A172 (cell line): ENCODE data around the gene MAP2K3. TPM values are rescaled to one million over a fixed set of nuclear protein-coding genes. Genes with fewer than 3 reads are reported as not detected.
"Not testable (repeated sequence)": the region's sequence is repeated elsewhere in the genome, so short reads cannot be mapped to it uniquely, and the experiment has no call there.

ENCODE experiments used
- DNase-seq: peaks from one replicate; pipeline ENCODE4 v3.0.0-alpha.2; 2015; ENCODE audit warnings: low spot score
- total RNA-seq: library from RNA; depleted of rRNA; stranded (reverse); fragments of >200 nt; shearing (Covaris generic); gene quantifications from 2 replicates; pipeline ENCODE4 v1.2.3, GENCODE V29; 2014

The MAP2K3 gene
- total RNA-seq, 1 experiment from 2014 or later, result 16.8 TPM

GRCh38 chr17:21310061-21310765 is 25.7 kb downstream of the MAP2K3 start:
- not testable (repeated sequence) for DNase-seq

DNA sequence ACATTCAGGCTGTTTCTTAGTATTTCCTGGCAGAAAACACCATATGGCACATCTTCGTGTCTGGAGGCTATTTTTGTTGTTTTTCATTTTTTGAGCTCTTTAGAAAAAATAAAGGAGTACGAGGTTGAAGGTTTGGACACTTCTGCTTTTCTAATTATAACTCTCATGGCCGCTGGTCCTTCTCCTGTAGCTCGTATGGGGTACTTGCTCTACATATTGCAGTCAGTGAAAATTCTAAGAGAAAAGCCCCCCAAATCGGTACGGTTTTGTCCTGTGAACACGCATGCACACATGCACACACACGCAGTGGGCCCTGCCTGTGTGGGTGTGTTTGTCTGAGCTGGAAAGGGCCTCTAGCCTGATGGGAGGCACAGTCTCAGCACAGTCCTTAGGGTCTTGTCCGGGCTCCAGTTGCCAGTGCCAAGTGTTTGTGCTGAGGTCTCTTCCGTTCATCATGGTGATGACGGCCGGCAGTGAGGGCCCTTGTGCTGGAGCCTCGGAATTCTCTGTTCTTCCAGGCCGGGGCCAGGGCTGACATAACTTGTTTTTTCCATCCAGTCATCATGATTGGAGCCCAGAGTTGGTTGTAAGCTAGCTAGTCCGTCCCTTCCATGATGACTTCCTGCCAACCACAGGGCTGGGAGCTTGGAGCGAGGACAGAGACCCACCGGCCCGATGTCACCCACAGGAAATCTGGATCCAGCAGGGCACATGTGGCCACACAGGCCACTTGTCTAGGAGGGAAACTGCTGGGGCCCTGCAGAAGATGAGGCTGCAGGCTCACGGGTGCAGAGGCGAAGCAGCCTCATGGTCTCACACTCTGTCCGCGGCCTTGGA is 26.5 kb downstream of the MAP2K3 start:
- not testable (repeated sequence) for DNase-seq

DNA sequence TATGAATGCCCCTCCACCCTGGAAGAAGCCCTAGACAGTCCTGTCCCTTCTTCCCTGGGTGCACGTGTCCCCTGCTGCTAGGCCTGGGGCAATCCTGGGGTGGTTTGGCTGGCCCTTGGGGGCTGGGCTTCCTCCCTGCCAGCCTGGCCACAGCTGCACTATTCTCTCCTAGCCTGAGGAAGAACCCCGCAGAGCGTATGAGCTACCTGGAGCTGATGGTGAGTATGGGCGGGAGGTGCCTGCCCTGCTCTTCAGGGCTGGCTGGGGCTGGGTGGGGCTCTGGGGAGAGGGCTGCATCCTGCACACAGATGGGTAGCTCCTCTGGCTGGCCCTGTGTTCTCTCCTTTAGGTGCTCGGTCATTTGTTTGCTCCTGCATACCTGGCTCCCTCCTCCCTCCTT is 28.8 kb downstream of the MAP2K3 start:
- DNase-seq, result no peak

GRCh38 chr17:21313761-21314160 is 29.2 kb downstream of the MAP2K3 start:
- not testable (repeated sequence) for DNase-seq

DNA sequence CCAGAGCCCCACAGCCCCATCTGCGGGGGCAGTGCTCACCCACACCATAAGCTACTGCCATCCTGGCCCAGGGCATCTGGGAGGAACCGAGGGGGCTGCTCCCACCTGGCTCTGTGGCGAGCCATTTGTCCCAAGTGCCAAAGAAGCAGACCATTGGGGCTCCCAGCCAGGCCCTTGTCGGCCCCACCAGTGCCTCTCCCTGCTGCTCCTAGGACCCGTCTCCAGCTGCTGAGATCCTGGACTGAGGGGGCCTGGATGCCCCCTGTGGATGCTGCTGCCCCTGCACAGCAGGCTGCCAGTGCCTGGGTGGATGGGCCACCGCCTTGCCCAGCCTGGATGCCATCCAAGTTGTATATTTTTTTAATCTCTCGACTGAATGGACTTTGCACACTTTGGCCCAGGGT is 29.8 kb downstream of the MAP2K3 start:
- DNase-seq, result not testable (repeated sequence)

DNA sequence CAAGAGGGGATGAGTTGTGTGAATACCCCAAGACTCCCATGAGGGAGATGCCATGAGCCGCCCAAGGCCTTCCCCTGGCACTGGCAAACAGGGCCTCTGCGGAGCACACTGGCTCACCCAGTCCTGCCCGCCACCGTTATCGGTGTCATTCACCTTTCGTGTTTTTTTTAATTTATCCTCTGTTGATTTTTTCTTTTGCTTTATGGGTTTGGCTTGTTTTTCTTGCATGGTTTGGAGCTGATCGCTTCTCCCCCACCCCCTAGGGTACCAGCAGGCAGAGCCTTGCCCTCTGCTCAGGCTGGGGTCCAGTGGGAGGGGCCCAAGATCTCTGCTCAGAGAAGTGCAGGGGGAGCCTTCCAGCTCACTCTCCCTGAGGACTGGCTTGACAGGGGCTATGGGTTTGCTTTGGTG is 30.2 kb downstream of the MAP2K3 start:
- not testable (repeated sequence) for DNase-seq

GRCh38 chr17:21315246-21316000 is 30.9 kb downstream of the MAP2K3 start:
- DNase-seq, result not testable (repeated sequence)

- not testable (repeated sequence) for DNase-seq
These were observed 31.8 kb downstream of the MAP2K3 start for GRCh38 chr17:21316212-21316886.

DNA sequence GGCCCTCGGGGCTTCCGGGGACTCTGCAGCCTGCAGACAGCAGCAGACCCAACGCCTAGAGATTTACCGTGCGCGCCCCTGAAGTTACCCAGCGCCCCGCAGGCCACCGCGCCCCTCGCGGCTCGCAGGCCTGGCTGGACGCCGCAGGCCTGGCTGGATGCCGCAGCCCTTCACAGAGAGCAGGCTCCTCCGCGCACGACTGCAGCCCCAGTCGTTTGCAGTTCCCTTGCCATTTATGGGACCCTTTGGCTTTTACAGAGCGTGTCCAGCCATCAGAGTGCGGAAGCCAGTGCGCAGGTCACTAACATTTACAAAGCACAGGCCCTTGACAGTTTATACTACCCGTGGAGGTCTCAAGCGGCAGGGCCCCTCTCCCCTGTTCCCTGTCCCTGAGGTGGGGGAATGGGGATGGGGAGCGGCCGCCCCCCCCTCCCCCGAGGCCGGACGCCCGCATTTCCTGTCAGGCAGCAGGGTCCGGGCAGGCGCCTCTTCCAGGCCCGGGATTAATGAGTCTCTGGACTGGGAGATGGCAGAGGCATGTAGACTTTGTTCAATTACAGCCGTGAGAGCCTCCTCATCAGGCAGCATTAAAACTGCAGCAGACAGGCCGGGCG is 32.5 kb downstream of the MAP2K3 start:
- DNase-seq, result not testable (repeated sequence)

DNA sequence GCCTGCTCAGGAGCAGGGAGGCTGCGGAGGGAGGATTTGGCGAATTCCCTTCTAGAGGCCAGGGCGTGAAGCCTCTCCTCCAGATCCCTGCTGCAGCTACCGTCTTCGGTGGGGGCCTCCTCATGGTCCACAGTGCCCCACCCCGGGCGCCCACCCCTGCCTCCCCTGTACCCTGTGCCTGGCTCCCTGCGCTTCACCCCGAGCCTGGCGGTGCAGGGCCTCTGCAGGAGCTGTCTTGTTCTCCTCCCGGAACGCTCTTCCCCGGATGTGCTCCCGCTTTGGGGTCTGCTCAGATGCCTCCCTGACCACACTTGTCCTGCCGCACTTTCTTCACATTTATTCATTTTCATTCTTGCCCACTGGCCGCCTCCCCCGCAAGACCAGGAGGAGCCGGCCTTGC is 33.3 kb downstream of the MAP2K3 start:
- DNase-seq, result not testable (repeated sequence)

GRCh38 chr17:21318439-21318838 is 33.9 kb downstream of the MAP2K3 start:
- no peak for DNase-seq

DNA sequence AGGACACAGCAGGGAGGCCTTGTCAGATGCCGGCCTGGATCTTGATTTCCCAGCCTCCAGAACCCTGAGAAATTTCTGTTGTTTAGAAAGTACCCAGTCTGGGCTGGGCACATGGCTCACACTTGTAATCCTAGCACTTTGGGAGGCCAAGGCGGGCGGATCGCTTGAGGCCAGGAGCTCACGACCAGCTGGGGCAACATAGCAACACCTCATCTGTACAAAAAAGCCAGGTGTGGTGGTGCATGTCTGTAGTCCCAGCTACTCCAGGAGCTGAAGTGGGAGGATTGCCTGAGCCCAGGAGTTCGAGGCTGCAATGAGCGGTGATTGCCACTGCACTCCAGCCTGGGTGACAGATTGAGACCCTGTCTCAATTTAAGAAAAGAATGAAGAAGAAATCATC is 34.3 kb downstream of the MAP2K3 start:
- DNase-seq, result not testable (repeated sequence)

- not testable (repeated sequence) for DNase-seq
These were observed 34.7 kb downstream of the MAP2K3 start for GRCh38 chr17:21319256-21319655.

DNA sequence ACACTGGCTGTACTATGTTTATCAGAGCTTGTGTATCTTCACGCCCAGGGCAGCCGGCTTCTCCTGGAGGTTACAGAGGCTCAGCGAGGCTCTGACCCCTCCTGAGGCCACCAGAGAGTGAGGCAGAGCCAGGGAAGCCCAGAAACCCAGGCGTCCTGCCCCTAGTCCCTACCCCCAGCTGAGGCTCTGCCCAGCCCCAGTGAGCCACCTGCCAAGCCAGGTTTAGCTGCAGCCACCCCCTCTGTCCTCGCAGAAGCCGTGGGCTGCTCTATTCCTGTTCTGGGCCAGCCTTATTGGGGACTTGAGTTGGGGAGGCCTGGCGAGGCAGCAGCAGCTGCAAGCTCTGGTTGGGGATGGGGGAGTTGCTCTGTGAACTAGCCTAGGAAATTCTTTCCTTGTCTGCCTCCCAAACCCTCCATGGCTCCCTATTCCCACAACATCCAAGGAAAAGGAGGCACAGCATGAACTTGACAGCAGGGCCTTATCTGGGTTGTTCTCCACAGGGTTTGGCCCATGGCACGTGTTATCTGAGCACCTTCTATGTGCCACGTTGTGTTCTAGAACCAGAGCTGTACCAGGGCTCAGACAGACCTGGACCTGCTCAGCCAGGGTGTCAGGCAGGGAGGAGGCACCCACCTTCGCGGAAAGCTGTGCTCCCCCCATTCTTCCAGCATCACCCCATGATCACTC is 35.3 kb downstream of the MAP2K3 start:
- DNase-seq, result not testable (repeated sequence)

DNA sequence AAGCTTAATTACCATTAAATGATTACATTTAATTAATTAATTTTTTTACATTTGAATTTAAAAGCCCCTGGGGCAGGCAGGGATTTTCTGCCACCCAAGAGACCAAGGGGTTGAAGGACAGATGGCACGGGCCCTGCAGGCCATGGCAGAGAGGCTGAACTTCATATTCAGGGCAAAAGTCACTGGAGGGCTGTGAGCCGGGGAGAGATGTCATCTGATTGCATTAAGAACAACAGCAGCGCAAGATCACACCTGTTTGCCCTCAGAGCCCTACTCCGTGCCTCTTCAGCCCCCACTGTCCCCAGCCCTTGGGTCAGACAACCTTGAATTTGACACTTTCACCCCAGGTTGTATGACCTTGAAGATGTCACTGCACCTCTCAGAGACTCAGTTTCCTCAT is 35.9 kb downstream of the MAP2K3 start:
- DNase-seq, result not testable (repeated sequence)

DNA sequence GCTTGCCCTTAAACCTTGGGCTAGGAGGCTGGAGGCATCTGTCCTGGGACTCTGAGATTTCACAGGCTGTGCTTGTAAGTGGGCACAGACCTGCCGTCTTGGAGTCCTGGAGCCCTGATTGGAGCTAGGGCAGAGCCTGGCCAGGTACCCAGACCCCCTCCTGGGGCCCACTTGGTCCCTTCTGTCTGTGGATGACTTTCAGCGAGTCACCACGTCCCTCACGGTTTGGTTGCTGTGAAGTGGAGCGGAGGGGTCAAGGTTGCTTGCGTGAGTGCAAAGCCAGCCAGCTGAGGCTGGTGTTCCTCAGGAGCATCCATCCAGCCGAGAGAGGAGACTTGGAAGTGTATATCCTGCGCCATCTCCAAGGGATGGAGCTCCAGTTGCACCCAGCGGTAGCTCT is 36.5 kb downstream of the MAP2K3 start:
- not testable (repeated sequence) for DNase-seq

- DNase-seq, result not testable (repeated sequence)
These were observed 37.3 kb downstream of the MAP2K3 start for GRCh38 chr17:21321744-21322191.

DNA sequence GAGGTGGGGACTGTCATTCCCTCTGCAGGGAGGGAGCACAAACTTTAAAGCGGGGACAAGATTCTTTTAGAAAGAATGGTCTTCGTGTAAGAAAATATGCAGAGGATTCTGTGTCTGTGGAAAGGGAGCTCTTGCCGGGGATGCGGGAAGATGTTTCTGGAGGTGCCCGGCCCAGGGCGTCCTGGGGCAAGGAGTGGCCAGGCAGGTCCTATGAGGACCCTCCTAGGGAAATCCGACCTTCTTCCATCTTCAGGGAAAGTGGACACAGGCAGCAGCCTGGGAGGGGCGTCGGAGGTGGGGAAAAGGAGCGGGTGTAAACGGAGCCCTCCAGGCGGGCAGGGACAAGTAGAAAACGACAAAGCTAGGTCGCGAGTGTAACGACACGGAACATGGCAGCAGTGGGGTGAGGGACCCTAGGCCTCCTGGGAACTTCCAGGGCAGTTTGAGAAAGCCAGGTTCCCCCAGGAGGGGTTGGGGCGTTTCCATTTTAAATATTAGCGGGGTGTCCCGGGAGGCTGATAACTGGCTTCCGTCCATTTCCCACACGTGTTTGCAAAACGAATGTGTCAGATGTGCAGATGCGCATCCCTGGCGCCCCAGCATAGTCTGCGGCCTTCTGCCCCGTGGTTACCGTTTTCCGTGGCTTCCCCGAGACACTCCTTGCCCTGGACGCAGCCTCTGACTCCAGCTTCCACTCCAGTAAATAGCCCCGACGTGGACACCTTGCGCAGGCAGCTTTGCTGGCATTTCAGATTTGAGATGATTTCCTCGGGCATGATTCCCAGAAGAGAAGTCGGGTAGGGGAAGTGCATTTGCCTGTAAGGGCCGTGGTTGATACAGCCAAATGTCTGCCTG is 39.0 kb downstream of the MAP2K3 start:
- DNase-seq, result not testable (repeated sequence)

- not testable (repeated sequence) for DNase-seq
These were observed 40.2 kb downstream of the MAP2K3 start for GRCh38 chr17:21324741-21325140.
